Bronchial epithelial cell (primary cell): ENCODE results near the gene WNT6. TPM values are rescaled to one million over a fixed set of nuclear protein-coding genes. Genes with fewer than 3 reads are reported as not detected.
"Not testable (repeated sequence)": the region's sequence is repeated elsewhere in the genome, so short reads cannot be mapped to it uniquely, and the experiment has no call there.

Source experiments
- DNase-seq: peaks from one replicate; pipeline ENCODE4 v3.0.0-alpha.2; 2010; ENCODE audit warnings: low read depth
- FAIRE-seq: peaks from 2 replicates; lab custom pipeline; 2011; peaks lifted over from hg19 to GRCh38; lab: Jason Lieb, UNC
- H3K27me3 ChIP-seq: 2 replicates; pipeline ENCODE4 v1.5.1; 2011; ENCODE audit warnings: low read length; ENCODE audit not compliant: control insufficient read depth, insufficient read depth
- H3K36me3 ChIP-seq: 2 replicates; pipeline ENCODE4 v1.5.1; 2011; ENCODE audit warnings: low read length; ENCODE audit not compliant: control insufficient read depth, insufficient read depth
- H3K4me3 ChIP-seq: 2 replicates; pipeline ENCODE4 v1.5.1; 2011; ENCODE audit warnings: mild to moderate bottlenecking, low read depth, low read length, control low read depth
- total RNA-seq: library from RNA; depleted of rRNA; stranded (reverse); fragments of >200 nt; gene quantifications from 2 replicates; pipeline ENCODE4 v1.2.1, GENCODE V29; 2014
- TF ChIP-seq, protein P1 (sequence below): IDR thresholded peaks from 2 replicates; pipeline ENCODE4 v1.5.1; 2011; ENCODE audit warnings: mild to moderate bottlenecking, moderate library complexity, low read length, control low read depth, inconsistent platforms; ENCODE audit not compliant: insufficient read depth, severe bottlenecking

The WNT6 gene
- total RNA-seq, 1 donor from 2014 or later: not detected

DNA sequence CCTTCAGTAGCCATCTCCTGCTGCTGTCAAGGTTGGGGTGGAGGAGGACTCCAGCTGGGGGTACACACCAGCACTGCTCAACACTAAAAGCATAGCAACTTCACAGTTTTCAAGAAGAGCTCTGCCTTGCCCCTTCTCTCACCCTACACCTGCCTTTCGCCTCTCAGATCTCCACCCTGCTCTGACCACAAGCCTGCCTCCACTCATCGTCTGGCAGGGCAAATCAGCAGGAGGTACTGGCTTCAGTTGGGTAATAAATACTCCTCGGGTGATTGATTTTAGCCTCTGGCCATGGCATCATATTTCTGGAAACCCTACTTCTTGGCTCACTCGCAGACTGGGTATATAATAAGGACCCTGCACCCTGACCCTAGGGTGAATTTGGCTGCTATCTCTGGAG lies 24.9 kb upstream of the WNT6 start:
- Histone ChIP-seq H3K36me3 (no peaks in the 10 kb centered on the region), H3K27me3 (peaks cover 4% of the 10 kb centered on the region), H3K4me3 (no peak overlapping the region)
- FAIRE-seq (no peak), DNase-seq (no peak)
- TF ChIP-seq, protein P1, sequence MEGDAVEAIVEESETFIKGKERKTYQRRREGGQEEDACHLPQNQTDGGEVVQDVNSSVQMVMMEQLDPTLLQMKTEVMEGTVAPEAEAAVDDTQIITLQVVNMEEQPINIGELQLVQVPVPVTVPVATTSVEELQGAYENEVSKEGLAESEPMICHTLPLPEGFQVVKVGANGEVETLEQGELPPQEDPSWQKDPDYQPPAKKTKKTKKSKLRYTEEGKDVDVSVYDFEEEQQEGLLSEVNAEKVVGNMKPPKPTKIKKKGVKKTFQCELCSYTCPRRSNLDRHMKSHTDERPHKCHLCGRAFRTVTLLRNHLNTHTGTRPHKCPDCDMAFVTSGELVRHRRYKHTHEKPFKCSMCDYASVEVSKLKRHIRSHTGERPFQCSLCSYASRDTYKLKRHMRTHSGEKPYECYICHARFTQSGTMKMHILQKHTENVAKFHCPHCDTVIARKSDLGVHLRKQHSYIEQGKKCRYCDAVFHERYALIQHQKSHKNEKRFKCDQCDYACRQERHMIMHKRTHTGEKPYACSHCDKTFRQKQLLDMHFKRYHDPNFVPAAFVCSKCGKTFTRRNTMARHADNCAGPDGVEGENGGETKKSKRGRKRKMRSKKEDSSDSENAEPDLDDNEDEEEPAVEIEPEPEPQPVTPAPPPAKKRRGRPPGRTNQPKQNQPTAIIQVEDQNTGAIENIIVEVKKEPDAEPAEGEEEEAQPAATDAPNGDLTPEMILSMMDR: no peak

DNA sequence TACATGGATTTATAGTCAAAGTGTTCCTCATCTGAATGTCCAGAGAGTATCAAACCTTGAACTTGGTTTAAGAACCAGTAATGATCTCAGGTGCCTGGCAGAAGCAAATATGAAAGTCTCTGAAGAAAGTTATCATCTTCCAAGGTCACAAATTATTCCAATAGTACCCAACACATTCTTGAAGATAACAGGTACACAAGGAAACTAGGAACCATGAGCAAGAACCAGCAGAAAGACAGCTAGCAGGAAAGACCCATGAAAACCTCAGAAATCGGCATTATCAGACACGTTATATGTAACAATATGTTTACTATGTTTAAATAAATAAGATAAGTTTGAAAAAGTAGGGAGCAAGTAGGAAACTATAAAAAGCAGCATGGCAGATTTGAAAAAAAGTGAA lies 22.1 kb upstream of the WNT6 start:
- no peak overlapping the region for H3K4me3 ChIP-seq
- DNase-seq (no peak), FAIRE-seq (no peak)
- no peaks in the 10 kb centered on the region for H3K36me3 ChIP-seq
- TF ChIP-seq, protein P1: no peak
- peaks cover 4% of the 10 kb centered on the region for H3K27me3 ChIP-seq

DNA sequence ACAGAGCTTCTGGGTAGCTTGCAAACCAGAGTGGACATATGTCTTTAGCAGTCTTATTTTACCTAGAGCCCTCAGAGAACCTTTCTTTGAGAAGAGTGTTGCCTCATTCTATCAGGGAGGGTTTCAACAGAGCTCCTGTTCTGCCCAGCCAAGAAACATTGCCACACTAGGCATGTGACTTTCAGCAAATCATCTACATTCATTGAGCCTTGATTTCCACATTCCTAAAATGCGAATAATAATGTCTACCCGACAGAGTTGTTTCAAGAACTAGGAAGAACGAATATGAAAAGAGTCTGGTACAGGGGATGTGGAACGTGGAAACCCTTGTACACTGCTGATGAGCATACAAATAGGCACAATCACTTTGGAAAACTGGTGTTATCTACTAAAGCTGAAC lies 20.2 kb upstream of the WNT6 start:
- FAIRE-seq (peak; percentile 93), DNase-seq (peak; percentile 73)
- H3K36me3 ChIP-seq: no peaks in the 10 kb centered on the region
- H3K4me3 ChIP-seq: no peak overlapping the region
- TF ChIP-seq, protein P1: no peak
- H3K27me3 ChIP-seq: peaks cover 4% of the 10 kb centered on the region

DNA sequence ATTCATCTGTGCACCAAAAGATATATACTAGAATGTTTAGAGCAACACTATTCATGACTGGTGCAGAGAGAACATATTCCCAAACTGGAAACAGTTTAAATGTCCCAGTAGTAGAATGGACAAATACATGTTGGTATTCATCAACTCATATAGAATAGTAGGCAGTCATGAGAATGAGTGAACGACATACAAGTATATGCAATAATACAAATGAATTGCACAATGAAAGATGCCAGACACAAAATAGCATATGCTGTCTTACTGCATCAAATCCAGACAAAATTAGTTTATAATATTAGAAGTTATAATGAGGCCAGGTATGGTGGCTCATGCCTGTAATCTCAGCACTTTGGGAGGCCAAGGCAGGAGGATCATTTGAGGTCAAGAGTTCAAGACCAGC lies 19.7 kb upstream of the WNT6 start:
- DNase-seq: no peak
- Histone ChIP-seq H3K4me3 (no peak overlapping the region), H3K27me3 (peaks cover 1% of the 10 kb centered on the region), H3K36me3 (no peaks in the 10 kb centered on the region)
- TF ChIP-seq, protein P1: no peak
- no peak for FAIRE-seq

DNA sequence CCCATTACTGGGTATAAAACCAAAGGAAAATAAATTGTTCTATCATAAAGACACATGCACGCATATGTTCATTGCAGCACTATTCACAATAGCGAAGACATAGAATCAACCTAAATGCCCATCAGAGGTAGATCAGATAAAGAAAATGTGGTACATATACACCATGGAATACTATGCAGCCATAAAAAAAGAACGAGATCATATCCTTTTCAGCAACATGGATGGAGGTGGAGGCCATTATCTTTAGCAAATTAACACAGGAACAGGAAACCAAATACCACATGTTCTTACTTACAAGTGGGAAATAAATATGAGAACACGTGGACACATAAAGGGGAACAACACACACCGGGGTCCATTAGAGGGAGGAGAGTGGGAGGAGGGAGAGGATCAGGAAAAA lies 15.3 kb upstream of the WNT6 start:
- H3K4me3 ChIP-seq, H3K27me3 ChIP-seq, FAIRE-seq, DNase-seq, H3K36me3 ChIP-seq: not testable (repeated sequence)

DNA sequence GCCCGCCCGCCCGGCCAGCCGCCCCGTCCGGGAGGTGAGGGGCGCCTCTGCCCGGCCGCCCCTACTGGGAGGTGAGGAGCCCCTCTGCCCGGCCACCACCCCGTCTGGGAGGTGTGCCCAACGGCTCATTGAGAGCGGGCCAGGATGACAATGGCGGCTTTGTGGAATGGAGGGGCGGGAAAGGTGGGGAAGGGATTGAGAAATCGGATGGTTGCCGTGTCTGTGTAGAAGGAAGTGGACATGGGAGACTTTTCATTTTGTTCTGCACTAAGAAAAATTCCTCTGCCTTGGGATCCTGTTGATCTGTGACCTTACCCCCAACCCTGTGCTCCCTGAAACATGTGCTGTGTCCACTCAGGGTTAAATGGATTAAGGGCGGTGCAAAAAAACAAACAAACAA lies 12.6 kb upstream of the WNT6 start:
- not testable (repeated sequence) for DNase-seq, FAIRE-seq, H3K36me3 ChIP-seq

DNA sequence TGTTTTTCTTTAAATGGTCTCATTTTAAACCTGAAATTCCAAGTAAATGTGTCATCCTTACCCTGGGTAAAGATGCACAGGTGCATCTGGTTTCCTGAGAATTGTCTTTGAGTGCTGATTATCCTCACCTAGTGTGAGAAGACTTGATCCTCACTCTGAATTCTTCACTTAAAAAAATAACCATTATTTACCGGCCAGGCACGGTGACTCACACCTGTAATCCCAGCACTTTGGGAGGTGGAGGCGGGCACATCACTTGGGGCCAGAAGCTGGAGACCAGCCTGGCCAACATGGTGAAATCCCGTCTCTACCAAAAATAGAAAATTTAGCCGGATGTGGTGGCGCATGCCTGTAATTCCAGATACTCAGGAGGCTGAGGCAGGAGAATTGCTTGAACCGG lies 9.9 kb upstream of the WNT6 start:
- H3K36me3 ChIP-seq: no peaks in the 10 kb centered on the region
- TF ChIP-seq, protein P1: no peak
- DNase-seq (peak; percentile 35), FAIRE-seq (no peak)
- H3K27me3 ChIP-seq: peaks cover 3% of the 10 kb centered on the region
- no peak overlapping the region for H3K4me3 ChIP-seq

More for the DNA sequence above, 12.6 kb upstream of the WNT6 start:
- not testable (repeated sequence) for H3K27me3 ChIP-seq, H3K4me3 ChIP-seq
